Measurements from ENCODE around the gene CRIM1.

Gene CRIM1

DNA sequence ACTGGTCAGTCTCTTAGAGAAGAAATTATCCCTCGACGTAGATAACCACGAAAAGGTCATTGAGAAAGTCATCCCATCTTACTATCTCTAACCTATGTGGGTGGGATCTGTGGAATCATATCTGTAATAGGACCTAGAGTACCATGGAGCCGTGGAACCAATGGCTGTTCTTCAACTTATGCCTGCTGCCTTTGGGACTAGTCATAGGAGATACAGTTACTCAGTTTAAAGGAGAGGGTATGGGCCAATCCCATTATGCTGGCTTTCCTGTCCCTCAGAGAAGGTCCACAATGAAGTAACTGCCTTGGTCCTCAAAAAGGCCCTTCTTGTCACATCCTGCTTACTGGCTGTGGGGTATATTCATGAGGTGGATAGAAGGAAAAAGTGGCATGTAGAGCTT is 164.9 kb downstream of the CRIM1 start:
- TF ChIP-seq ESRRG (CRISPR knock-in tag; IDR thresholded peaks at IDR 0.05) (no peak), ZNF565 (CRISPR knock-in tag; conservative IDR thresholded peaks at IDR 0.05; ENCODE audit: low read depth) (no peak)
- ATAC-seq: peak; percentile 6; the same call in 2 of the 3 replicates

DNA sequence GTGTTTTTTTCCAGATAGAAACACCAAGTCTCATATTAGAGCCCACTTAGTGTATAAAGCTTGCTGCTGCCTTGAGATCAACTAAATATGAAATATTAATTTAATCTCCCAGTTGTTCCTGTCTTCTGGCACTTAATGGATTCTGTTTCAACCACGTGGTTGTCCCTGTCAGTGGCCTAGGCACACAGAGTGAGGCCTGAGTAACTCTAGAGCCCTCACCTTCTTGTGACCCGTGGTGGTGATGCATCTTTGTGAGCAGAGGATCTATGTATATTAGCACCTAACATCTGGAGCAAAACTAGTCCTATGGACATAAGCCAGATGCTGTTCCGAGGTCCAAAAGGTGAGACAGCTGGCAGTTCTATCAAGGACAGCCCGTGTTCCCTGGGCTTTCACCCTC is 167.6 kb downstream of the CRIM1 start:
- no peak for TF ChIP-seq CSDC2 (CRISPR knock-in tag; IDR thresholded peaks at IDR 0.05)
- no peak for ATAC-seq

DNA sequence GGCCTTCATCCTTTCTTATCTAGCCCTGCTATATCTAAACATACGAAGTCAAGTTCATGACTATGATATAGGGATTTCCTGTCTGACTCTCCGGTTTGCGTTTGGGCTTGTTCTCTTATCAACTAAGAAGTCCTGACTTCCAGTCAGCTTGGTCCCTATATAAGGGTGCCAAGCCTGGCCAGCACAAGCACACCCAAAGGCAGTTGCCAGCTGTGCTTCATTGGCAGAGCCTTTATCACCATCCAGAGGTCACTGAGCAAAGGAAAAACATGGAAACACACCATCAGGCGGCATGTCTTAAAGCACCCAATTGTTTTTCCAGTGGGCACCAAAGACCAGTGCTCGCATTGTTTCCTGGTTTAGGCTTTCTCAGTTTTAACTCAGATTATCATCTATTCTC is 169.7 kb downstream of the CRIM1 start:
- no peak for ATAC-seq
- TF ChIP-seq ZNF70 (CRISPR knock-in tag; IDR thresholded peaks at IDR 0.05) (no peak), GLIS3 (CRISPR knock-in tag; IDR thresholded peaks at IDR 0.05) (no peak), ZNF565 (CRISPR knock-in tag; conservative IDR thresholded peaks at IDR 0.05; ENCODE audit: low read depth) (no peak), CSDC2 (CRISPR knock-in tag; IDR thresholded peaks at IDR 0.05) (no peak), ZC3H10 (CRISPR knock-in tag; IDR thresholded peaks at IDR 0.05) (no peak), CSRNP3 (CRISPR knock-in tag; IDR thresholded peaks at IDR 0.05) (no peak), ZNF8 (CRISPR knock-in tag; IDR thresholded peaks at IDR 0.05) (no peak), ZFP3 (CRISPR knock-in tag; IDR thresholded peaks at IDR 0.05) (no peak), OSR1 (CRISPR knock-in tag; IDR thresholded peaks at IDR 0.05) (no peak), ISL1 (CRISPR knock-in tag; IDR thresholded peaks at IDR 0.05) (no peak)
- TF ChIP-seq, protein P1, sequence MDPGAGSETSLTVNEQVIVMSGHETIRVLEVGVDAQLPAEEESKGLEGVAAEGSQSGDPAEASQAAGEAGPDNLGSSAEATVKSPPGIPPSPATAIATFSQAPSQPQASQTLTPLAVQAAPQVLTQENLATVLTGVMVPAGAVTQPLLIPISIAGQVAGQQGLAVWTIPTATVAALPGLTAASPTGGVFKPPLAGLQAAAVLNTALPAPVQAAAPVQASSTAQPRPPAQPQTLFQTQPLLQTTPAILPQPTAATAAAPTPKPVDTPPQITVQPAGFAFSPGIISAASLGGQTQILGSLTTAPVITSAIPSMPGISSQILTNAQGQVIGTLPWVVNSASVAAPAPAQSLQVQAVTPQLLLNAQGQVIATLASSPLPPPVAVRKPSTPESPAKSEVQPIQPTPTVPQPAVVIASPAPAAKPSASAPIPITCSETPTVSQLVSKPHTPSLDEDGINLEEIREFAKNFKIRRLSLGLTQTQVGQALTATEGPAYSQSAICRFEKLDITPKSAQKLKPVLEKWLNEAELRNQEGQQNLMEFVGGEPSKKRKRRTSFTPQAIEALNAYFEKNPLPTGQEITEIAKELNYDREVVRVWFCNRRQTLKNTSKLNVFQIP (CRISPR knock-in tag; IDR thresholded peaks at IDR 0.05; ENCODE audit: borderline replicate concordance, low read depth): no peak
- TF ChIP-seq, protein P2, sequence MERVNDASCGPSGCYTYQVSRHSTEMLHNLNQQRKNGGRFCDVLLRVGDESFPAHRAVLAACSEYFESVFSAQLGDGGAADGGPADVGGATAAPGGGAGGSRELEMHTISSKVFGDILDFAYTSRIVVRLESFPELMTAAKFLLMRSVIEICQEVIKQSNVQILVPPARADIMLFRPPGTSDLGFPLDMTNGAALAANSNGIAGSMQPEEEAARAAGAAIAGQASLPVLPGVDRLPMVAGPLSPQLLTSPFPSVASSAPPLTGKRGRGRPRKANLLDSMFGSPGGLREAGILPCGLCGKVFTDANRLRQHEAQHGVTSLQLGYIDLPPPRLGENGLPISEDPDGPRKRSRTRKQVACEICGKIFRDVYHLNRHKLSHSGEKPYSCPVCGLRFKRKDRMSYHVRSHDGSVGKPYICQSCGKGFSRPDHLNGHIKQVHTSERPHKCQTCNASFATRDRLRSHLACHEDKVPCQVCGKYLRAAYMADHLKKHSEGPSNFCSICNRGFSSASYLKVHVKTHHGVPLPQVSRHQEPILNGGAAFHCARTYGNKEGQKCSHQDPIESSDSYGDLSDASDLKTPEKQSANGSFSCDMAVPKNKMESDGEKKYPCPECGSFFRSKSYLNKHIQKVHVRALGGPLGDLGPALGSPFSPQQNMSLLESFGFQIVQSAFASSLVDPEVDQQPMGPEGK (CRISPR knock-in tag; IDR thresholded peaks at IDR 0.05; ENCODE audit: borderline replicate concordance): no peak

DNA sequence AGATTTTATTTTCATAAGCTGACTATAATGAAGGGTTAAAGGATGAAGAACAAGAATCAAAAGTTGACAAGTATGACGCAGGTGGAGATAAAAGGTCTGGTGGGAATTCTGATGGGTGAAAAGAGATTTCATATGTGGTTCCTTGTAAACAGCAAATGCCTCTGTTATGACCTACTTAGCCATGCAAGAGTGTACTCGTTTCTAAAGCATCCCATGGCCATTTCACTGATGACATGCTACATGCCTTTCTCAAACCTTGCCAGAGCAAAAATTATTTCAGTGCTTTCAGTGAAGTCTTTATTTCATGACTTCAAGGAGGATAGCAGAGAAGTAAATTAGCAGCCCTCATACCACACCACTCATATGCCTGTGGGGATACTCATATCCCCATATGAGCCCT is 170.6 kb downstream of the CRIM1 start:
- ATAC-seq: no peak
- no peak for TF ChIP-seq TOX (CRISPR knock-in tag; IDR thresholded peaks at IDR 0.05; ENCODE audit: borderline replicate concordance)
- TF ChIP-seq, protein P3, sequence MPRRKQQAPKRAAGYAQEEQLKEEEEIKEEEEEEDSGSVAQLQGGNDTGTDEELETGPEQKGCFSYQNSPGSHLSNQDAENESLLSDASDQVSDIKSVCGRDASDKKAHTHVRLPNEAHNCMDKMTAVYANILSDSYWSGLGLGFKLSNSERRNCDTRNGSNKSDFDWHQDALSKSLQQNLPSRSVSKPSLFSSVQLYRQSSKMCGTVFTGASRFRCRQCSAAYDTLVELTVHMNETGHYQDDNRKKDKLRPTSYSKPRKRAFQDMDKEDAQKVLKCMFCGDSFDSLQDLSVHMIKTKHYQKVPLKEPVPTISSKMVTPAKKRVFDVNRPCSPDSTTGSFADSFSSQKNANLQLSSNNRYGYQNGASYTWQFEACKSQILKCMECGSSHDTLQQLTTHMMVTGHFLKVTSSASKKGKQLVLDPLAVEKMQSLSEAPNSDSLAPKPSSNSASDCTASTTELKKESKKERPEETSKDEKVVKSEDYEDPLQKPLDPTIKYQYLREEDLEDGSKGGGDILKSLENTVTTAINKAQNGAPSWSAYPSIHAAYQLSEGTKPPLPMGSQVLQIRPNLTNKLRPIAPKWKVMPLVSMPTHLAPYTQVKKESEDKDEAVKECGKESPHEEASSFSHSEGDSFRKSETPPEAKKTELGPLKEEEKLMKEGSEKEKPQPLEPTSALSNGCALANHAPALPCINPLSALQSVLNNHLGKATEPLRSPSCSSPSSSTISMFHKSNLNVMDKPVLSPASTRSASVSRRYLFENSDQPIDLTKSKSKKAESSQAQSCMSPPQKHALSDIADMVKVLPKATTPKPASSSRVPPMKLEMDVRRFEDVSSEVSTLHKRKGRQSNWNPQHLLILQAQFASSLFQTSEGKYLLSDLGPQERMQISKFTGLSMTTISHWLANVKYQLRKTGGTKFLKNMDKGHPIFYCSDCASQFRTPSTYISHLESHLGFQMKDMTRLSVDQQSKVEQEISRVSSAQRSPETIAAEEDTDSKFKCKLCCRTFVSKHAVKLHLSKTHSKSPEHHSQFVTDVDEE (CRISPR knock-in tag; IDR thresholded peaks at IDR 0.05): no peak
- TF ChIP-seq ZNF8 (CRISPR knock-in tag; IDR thresholded peaks at IDR 0.05): no peak
- no peak for TF ChIP-seq ARNTL (CRISPR knock-in tag; IDR thresholded peaks at IDR 0.05; ENCODE audit: borderline replicate concordance, low read depth)
- TF ChIP-seq BACH2 (CRISPR knock-in tag; IDR thresholded peaks at IDR 0.05; ENCODE audit: borderline replicate concordance): no peak
- no peak for TF ChIP-seq TCF4 (CRISPR knock-in tag; IDR thresholded peaks at IDR 0.05; ENCODE audit: borderline replicate concordance)
- TF ChIP-seq, protein P4, sequence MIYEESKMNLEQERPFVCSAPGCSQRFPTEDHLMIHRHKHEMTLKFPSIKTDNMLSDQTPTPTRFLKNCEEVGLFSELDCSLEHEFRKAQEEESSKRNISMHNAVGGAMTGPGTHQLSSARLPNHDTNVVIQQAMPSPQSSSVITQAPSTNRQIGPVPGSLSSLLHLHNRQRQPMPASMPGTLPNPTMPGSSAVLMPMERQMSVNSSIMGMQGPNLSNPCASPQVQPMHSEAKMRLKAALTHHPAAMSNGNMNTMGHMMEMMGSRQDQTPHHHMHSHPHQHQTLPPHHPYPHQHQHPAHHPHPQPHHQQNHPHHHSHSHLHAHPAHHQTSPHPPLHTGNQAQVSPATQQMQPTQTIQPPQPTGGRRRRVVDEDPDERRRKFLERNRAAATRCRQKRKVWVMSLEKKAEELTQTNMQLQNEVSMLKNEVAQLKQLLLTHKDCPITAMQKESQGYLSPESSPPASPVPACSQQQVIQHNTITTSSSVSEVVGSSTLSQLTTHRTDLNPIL (CRISPR knock-in tag; IDR thresholded peaks at IDR 0.05; ENCODE audit: low read depth): no peak
- no peak for TF ChIP-seq PPARA (CRISPR knock-in tag; IDR thresholded peaks at IDR 0.05; ENCODE audit: borderline replicate concordance)
- TF ChIP-seq ZC3H10 (CRISPR knock-in tag; IDR thresholded peaks at IDR 0.05): no peak
- TF ChIP-seq ESRRG (CRISPR knock-in tag; IDR thresholded peaks at IDR 0.05): no peak
- TF ChIP-seq ZNF70 (CRISPR knock-in tag; IDR thresholded peaks at IDR 0.05): no peak
- TF ChIP-seq GLIS3 (CRISPR knock-in tag; IDR thresholded peaks at IDR 0.05): no peak
